Stomach (tissue), 4 donors: ENCODE measurements around the gene TRMT2A.

Experiments used
- POLR2A ChIP-seq, 4 donors: fragments of 450-650 bp; IDR thresholded peaks; one replicate each; pipeline ENCODE4 v1.6.1; 2016; ENCODE audit warnings: antibody characterized with exemption in 4 of 4, control low read depth in 2 of 4, mild to moderate bottlenecking in 1 of 4, moderate library complexity in 1 of 4
- TF ChIP-seq, protein P1 (sequence below), 7 experiments: fragments of 450-650 bp in 4 of 7; fragments of 200-600 bp in 3 of 7; sonication (generic) in 3 of 7; IDR thresholded peaks; one replicate each; pipeline ENCODE4 v1.5.1; 2016 to 2019; ENCODE audit warnings: antibody characterized with exemption in 7 of 7, control low read depth in 2 of 7, mild to moderate bottlenecking in 1 of 7

DNA sequence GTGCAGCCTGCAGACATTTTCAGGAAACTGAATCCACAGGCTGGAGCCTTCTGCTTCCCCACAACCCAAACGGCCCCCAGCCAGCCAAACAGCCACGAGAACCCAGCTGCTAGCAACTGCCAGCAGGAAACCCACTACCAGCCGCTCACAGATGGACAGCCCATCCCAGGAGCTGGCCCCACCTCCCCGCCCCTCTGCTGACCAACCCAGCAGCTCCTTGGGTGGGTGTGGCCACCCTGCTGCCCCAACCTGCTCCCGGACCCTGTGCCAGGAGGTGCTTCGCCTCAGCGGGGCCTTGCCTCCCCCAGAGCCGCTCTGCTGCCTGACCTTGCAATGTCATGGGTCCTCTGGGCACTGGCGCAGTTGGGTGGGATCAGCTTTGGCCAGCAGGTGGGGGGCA, 42.0 kb upstream of the TRMT2A start:
- TF ChIP-seq, protein P1, sequence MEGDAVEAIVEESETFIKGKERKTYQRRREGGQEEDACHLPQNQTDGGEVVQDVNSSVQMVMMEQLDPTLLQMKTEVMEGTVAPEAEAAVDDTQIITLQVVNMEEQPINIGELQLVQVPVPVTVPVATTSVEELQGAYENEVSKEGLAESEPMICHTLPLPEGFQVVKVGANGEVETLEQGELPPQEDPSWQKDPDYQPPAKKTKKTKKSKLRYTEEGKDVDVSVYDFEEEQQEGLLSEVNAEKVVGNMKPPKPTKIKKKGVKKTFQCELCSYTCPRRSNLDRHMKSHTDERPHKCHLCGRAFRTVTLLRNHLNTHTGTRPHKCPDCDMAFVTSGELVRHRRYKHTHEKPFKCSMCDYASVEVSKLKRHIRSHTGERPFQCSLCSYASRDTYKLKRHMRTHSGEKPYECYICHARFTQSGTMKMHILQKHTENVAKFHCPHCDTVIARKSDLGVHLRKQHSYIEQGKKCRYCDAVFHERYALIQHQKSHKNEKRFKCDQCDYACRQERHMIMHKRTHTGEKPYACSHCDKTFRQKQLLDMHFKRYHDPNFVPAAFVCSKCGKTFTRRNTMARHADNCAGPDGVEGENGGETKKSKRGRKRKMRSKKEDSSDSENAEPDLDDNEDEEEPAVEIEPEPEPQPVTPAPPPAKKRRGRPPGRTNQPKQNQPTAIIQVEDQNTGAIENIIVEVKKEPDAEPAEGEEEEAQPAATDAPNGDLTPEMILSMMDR (IDR thresholded peaks at IDR 0.05): no peak
- TF ChIP-seq POLR2A (IDR thresholded peaks at IDR 0.05): no peak
